ENCODE measurements around the gene OBSL1. TPM values are rescaled to one million over a fixed set of nuclear protein-coding genes. Genes with fewer than 3 reads are reported as not detected.
A peak's percentile ranks its signal among the peaks of the same experiment; 100 is the strongest.

The OBSL1 gene
- total RNA-seq, 1 donor: 39.2 TPM

GRCh38 chr2:219525533-219526232 is 45.7 kb downstream of the OBSL1 start:
- no peak for TF ChIP-seq CTCF (IDR thresholded peaks at IDR 0.05; ENCODE audit: insufficient read depth, low read length)
- DNase-seq (ENCODE audit: low read depth): peak; percentile 52
- no peak overlapping the region for H3K4me3 ChIP-seq (ENCODE audit: low read depth, low read length)

GRCh38 chr2:219524817-219525216 is 46.5 kb downstream of the OBSL1 start:
- DNase-seq (ENCODE audit: low read depth): no peak
- no peak overlapping the region for H3K4me3 ChIP-seq (ENCODE audit: low read depth, low read length)
- no peak for TF ChIP-seq CTCF (IDR thresholded peaks at IDR 0.05; ENCODE audit: insufficient read depth, low read length)

DNA sequence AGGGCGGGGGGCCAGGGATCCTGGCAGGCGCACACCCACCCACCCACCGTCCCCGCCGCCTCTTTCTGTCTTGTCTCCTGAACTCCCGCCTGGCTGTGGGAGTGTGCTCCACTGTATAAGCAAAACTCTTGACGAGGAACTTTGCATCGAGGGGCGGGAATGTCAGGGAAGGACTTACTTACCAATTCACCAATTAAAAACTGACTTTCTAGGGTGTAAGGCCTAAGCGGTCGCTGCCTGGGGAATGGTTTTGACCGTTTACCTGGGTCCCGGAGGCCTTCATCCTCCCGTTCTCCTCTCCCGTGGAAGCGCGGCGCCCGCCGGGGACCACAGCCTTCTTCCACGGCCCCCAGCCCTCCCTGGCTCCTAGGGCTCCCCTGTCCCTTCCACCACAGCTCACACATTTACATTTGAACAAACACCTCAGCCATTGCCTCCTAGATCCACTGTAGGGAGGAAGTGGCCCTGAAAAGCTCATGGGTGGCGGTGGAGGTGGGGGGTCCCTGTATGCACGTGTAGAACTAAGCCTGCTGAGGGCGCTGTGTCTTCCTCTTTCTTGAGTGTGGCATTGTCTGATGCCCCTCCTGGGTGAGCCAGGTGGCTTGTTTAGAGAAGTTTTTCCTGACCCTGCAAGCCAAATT is 48.2 kb downstream of the OBSL1 start:
- DNase-seq (ENCODE audit: low read depth): no peak
- no peak for TF ChIP-seq CTCF (IDR thresholded peaks at IDR 0.05; ENCODE audit: insufficient read depth, low read length)
- no peak overlapping the region for H3K4me3 ChIP-seq (ENCODE audit: low read depth, low read length)

DNA sequence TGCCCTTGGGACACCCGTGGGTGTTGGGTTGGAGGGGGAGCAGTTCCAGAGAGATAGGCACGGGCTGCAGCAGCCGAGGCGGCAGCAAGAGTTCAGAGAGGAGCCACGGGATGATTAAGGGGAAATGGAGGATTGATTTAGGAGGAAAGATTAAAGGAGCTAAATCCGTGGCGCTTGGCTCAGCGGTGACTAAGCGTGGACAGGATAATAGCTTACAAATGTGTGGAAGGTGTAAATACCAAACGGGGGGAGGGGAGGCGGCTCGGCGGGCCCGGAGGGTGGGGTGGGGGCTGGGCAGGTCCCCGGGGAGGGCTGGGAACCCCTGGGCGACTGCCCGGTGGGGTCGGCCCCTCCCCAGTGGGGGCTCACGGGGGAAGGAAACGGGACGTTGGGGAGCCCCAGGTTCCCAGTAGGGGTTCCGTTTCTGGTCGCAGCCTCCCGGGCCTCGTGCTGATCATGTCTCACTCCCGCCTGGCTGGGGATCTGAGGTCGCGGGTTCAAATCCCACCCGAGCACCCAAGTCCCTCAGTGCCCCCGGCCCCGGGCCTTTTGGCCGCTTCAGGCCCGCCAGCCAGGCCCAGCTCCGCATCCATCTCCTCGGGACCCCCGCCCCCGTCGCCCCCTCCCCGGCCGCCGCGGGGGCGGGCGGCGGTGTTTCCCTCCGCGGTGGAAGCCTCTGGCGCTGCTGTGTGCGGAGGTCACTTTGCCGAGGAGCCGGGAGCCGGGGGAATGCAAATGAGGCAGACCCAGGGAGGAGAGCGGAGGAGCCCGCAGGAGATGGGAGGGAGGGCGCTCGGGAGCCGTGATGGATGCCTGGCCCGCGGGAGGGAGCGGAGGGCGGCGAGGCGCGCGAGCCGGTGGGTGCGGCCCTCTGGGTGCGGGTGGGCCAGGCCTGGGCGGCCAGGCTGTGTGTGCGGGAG is 49.0 kb downstream of the OBSL1 start:
- H3K4me3 ChIP-seq (ENCODE audit: low read depth, low read length): no peak overlapping the region
- peak; percentile 78 for DNase-seq (ENCODE audit: low read depth)
- TF ChIP-seq CTCF (IDR thresholded peaks at IDR 0.05; ENCODE audit: insufficient read depth, low read length): no peak

DNA sequence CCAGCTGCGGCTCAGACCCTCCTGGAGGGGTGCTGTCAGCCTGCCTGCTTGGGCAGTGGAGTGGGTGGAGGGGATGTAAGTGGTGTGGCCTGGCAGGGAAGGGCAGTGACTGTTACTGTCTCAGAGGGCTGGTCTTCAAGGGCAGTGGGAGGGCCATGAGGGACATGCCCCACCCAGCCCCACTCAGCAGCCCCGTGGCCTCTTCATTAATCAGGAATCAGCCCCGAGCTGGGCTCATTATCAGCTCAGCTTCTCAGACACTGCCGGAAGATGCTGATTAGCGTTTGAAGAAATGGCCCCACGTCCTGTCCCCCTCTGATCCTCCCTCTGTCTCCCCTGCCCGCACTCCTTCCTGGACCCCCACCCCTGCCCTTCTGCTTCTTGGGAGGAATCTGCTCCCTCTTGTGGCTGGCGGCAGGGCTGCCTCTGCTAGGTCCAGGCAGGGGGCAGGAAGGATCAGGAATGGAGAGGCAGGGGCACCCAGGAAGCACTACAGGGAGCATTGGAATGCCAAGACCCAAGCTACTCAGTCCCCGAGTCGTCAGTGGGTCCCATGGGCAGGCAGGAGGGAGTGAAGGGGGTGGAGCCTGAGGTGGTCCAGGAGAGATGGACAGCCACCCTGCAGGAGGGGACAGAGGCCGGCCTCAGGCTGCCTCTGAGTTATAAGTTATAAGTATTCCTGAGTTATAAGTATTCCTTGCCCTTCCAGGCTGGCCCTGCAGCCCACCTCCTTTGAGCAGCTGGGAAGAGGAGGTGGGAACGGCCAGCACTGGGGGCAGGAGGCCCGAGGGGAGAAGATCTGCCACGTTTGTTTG is 50.1 kb downstream of the OBSL1 start:
- DNase-seq (ENCODE audit: low read depth): peak; percentile 46
- no peak overlapping the region for H3K4me3 ChIP-seq (ENCODE audit: low read depth, low read length)
- peak; percentile 93 for TF ChIP-seq CTCF (IDR thresholded peaks at IDR 0.05; ENCODE audit: insufficient read depth, low read length)

GRCh38 chr2:219520079-219520478 is 51.3 kb downstream of the OBSL1 start:
- TF ChIP-seq CTCF (IDR thresholded peaks at IDR 0.05; ENCODE audit: insufficient read depth, low read length): no peak
- no peak for DNase-seq (ENCODE audit: low read depth)
- no peak overlapping the region for H3K4me3 ChIP-seq (ENCODE audit: low read depth, low read length)

Data from fibroblast of the aortic adventitia (primary cell).